Bronchial epithelial cell (primary cell): ENCODE measurements around the gene ADAMTS1. TPM values are rescaled to one million over a fixed set of nuclear protein-coding genes. Genes with fewer than 3 reads are reported as not detected.

Experiments used
- DNase-seq: peaks from one replicate; pipeline ENCODE4 v3.0.0-alpha.2; 2010; ENCODE audit warnings: low read depth
- FAIRE-seq: peaks from 2 replicates; lab custom pipeline; 2011; peaks lifted over from hg19 to GRCh38; lab: Jason Lieb, UNC
- H3K27me3 ChIP-seq: 2 replicates; pipeline ENCODE4 v1.5.1; 2011; ENCODE audit warnings: low read length; ENCODE audit not compliant: control insufficient read depth, insufficient read depth
- H3K36me3 ChIP-seq: 2 replicates; pipeline ENCODE4 v1.5.1; 2011; ENCODE audit warnings: low read length; ENCODE audit not compliant: control insufficient read depth, insufficient read depth
- H3K4me3 ChIP-seq: 2 replicates; pipeline ENCODE4 v1.5.1; 2011; ENCODE audit warnings: mild to moderate bottlenecking, low read depth, low read length, control low read depth
- CTCF ChIP-seq: IDR thresholded peaks from 2 replicates; pipeline ENCODE4 v1.5.1; 2011; ENCODE audit warnings: mild to moderate bottlenecking, moderate library complexity, low read length, control low read depth, inconsistent platforms; ENCODE audit not compliant: insufficient read depth, severe bottlenecking
- total RNA-seq: library from RNA; depleted of rRNA; stranded (reverse); fragments of >200 nt; gene quantifications from 2 replicates; pipeline ENCODE4 v1.2.1, GENCODE V29; 2014

ADAMTS1 gene
- total RNA-seq, 1 donor from 2014 or later, result 124 TPM

- DNase-seq, result no peak
- Histone ChIP-seq H3K36me3 (no peaks in the 10 kb centered on the region), H3K4me3 (no peak overlapping the region), H3K27me3 (peaks cover 1% of the 10 kb centered on the region)
- no peak for FAIRE-seq
- TF ChIP-seq CTCF, result no peak
Observed at GRCh38 chr21:26800970-26801431, 44.2 kb downstream of the ADAMTS1 start.

GRCh38 chr21:26800455-26800854 is 44.8 kb downstream of the ADAMTS1 start:
- DNase-seq, result no peak

GRCh38 chr21:26800001-26800400 is 45.2 kb downstream of the ADAMTS1 start:
- TF ChIP-seq CTCF, result no peak
- DNase-seq, result no peak
- Histone ChIP-seq H3K36me3 (no peaks in the 10 kb centered on the region), H3K27me3 (peaks cover 1% of the 10 kb centered on the region), H3K4me3 (no peak overlapping the region)
- FAIRE-seq, result no peak

More at GRCh38 chr21:26800455-26800854, 44.8 kb downstream of the ADAMTS1 start:
- Histone ChIP-seq H3K4me3 (no peak overlapping the region), H3K36me3 (no peaks in the 10 kb centered on the region), H3K27me3 (peaks cover 1% of the 10 kb centered on the region)
- TF ChIP-seq CTCF, result no peak
- no peak for FAIRE-seq

GRCh38 chr21:26798856-26799751 is 46.1 kb downstream of the ADAMTS1 start:
- no peak for FAIRE-seq

GRCh38 chr21:26797878-26798456 is 47.2 kb downstream of the ADAMTS1 start:
- peaks cover 1% of the 10 kb centered on the region for H3K27me3 ChIP-seq
- FAIRE-seq, result peak; percentile 80
- DNase-seq, result no peak

More at GRCh38 chr21:26798856-26799751, 46.1 kb downstream of the ADAMTS1 start:
- DNase-seq, result peak; percentile 69
- no peak for TF ChIP-seq CTCF
- H3K27me3 ChIP-seq, result peaks cover 1% of the 10 kb centered on the region
- no peak overlapping the region for H3K4me3 ChIP-seq
- H3K36me3 ChIP-seq, result no peaks in the 10 kb centered on the region

More at GRCh38 chr21:26797878-26798456, 47.2 kb downstream of the ADAMTS1 start:
- no peaks in the 10 kb centered on the region for H3K36me3 ChIP-seq
- no peak for TF ChIP-seq CTCF
- no peak overlapping the region for H3K4me3 ChIP-seq
